ENCODE results near the gene ARHGEF26.
"Not testable (repeated sequence)": the region's sequence is repeated elsewhere in the genome, so short reads cannot be mapped to it uniquely, and the experiment has no call there.

ARHGEF26 gene, protein sequence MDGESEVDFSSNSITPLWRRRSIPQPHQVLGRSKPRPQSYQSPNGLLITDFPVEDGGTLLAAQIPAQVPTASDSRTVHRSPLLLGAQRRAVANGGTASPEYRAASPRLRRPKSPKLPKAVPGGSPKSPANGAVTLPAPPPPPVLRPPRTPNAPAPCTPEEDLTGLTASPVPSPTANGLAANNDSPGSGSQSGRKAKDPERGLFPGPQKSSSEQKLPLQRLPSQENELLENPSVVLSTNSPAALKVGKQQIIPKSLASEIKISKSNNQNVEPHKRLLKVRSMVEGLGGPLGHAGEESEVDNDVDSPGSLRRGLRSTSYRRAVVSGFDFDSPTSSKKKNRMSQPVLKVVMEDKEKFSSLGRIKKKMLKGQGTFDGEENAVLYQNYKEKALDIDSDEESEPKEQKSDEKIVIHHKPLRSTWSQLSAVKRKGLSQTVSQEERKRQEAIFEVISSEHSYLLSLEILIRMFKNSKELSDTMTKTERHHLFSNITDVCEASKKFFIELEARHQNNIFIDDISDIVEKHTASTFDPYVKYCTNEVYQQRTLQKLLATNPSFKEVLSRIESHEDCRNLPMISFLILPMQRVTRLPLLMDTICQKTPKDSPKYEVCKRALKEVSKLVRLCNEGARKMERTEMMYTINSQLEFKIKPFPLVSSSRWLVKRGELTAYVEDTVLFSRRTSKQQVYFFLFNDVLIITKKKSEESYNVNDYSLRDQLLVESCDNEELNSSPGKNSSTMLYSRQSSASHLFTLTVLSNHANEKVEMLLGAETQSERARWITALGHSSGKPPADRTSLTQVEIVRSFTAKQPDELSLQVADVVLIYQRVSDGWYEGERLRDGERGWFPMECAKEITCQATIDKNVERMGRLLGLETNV

DNA sequence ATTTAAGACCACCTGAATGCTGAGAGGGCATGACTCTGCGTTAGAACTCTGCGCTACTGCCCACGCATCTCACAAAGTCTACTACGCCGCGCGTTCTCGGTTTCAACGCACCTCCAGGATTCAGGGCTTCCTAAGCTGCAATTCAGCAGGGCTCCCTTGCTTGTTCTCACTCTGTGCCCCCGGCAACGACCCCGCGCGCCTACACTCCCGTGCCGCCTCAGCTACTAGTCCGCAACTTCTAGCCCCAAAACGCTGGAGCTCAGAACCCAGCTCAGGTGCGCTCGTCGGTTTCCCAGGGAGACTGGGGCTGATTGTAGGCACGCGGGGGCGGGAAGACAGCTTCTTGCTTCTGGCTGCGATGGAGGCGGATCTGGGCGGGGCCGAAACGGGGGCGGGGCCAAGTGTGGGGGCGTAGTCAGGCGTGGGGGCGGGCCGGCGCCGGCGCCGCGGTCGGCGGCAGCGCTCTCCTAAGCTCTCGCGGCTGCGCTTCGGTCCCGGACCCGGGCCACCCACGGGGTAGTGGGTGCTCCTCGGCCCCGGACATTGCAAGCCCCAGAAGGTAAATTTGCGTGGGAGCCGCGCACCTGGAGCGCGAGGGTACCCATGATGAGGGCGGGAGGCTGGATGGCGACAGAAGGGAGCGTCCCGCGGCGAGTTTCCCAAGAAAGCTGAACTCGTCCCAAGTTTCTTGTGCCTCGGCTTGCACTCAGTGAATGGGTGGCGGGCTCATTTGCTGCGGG lies at the start of gene ARHGEF26:
ARHGEF26 (plus strand) TSS at position 430 of the 740 bp plus-strand sequence. CDS start 603 bp downstream, outside the sequence.
- peak; percentile 66 for DNase-seq

DNA sequence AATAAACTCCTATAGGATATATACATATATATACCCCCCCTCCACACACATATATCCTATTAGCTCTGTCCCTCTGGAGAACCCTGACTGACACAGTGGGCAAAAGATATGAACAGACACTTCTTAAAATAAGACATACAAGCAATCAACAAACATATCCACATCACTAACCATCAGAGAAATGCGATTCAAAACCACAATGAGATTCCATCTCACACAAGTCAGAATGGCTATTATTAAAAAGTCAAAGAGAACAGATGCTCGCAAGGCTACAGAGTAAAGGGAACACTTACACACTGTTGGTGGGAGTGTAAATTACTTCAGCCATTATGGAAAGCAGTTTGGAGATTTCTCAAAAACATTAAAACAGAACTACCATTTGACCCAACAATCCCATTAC lies 46.2 kb upstream of the ARHGEF26 start:
- DNase-seq: no peak

DNA sequence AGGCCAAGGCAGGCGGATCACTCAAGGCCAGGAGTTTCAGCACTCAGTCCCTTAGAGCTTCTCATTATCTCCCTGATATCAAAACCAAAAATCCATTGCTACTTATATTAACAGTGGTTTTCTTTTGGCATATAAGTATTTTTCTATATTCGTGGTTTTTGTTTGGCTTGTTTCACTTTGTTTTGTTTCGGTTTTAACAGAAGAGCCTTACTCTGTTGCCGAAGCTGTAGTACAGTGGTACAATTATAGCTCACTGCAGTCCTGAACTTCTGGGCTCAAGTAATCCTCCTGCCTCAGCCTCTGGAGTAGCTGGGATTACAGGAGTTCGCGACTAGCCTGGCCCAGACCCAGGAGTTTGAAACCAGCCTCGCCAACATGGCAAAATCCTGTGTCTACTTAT lies 42.5 kb upstream of the ARHGEF26 start:
- DNase-seq: no peak

DNA sequence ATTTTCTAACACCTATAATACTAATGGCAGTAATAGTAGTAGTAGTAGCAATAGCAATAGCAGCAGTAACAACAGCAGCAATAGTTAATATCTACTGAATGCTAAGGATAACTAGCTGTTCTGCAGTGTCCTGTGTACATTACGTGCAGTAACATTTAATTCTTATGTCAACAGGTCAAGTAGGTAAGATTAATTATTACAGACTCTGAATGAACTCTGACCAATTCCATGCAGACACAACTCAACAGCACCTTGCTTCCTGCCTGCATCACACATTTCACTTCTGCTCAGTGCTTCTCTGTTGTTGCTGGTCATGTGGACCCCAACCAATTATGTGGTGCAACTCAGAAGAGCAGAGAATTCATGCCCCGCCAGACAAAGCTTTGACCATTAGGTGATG lies 39.9 kb upstream of the ARHGEF26 start:
- no peak for DNase-seq

DNA sequence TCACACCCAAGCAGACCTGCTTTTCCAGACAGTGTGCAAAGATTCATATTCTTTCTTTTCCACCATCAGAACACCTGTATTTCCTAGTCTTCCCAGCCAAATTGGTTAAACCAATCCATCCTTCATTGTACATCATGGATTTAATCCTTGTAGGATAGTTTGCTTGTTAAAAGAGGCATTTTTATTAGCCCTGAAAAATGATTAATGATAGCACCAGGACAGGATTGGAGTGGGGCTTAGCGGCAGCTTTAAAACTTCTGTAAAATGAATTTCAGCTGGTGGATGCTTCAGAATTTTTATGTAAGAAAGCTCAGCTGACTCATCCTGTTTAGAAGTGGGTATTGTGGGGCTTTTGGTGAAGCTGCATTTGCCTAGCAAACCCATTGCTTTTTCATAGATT lies 36.1 kb upstream of the ARHGEF26 start:
- DNase-seq: no peak

DNA sequence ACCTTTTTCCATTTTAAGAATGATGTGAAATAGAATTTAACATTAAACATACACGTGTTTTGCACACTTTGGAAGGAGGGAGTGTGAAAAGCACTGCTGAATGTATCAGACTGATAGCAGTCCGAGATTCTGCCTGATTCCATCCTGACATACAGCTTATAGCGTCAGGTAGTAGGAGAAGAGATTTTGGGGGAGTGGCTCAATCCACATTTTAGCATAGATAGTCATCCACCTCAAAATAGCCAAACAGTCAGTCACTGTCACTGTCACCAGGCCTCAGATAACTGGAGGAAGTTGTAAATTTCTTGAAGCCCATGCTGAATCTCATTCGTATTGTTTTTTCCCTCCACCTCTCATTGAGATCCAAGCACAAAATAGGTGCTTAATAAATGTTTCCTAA lies 35.4 kb upstream of the ARHGEF26 start:
- no peak for DNase-seq

DNA sequence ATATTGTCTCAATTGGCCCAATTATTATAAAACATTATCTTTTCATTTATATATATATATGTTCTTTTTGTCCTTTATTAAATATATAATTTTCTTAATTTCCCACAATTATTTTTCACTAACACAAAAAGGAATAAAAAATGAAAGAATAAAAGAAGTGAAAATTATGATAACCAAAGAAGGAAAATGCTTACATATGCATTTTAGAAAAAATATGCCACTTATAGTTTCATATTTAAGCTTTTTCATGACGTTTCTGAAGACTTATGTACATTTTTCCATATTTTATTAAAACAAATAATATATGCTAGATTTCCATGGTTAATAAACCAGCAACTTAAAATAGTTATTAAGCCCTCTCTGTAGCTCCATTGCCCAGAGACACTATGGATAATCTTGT lies 34.9 kb upstream of the ARHGEF26 start:
- DNase-seq: no peak

DNA sequence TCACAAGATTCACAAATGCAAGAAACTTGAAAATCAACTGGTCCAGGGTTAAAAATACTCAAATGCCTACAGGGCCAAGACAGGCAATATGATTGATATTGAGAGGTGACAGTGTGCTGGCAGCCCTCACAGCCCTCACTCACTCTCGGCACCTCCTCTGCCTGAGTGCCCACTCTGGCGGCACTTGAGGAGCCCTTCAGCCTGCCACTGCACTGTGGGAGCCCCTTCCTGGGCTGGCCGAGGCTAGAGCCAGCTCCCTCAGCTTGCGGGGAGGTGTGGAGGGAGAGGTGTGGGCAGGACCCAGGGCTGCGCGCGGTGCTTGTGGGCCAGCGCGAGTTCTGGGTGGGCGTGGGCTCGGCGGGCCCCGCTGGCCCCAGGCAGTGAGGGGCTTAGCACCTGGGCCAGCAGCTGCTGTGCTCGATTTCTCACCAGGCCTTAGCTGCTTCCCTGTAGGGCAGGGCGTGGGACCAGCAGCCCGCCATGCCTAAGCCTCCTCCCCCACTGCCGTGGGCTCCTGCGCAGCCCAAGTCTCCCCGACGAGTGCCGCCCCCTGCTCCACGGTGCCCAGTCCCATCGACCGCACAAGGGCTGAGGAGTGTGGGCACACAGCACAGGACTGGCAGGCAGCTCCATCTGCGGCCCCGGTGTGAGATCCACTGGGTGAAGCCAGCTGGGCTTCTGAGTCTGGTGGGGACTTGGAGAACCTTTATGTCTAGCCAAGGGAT lies 33.3 kb upstream of the ARHGEF26 start:
- DNase-seq: not testable (repeated sequence)

DNA sequence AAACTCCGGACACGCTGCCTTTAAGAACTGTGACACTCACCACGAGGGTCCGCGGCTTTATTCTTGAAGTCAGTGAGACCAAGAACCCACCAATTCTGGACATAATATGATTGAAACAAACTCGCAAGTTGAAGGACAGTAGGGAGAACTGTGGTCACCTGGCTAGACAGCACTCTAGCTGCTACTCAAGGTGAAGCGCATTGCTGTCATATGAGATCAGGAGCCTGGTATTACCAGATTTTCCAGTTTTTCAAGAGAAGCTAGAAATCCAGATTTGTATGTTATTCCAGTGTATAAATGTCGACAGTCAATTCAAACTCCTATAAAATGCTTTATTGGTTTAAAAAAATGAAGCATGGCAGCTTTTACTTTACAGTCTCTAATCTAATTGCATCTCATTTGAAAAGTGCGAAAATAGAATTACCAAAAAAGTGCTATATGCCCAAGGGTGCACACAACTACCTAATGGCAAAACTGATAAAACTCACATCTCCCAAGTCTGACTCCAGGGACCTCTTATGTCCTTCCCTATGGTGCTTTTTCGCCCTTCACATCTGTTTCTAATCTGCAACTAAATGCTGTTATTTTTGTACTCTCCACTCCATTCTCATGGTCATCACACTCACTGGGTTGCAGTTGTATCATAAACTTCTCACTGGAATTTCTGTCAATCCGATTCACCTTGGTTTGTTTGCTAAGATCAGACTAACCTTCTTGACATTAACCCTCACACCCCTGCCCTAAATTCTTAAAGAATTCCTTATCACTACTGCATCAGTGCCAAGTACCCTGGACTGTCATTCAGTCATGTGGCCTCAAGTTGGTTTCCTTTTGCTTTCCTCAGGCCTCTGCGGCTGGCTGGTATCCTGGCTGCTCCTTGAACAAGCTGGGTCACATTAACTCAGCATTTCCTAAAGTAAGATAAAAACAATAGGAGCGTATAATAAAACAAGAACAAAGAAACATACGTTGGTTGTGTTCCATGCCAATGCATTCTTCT lies 31.5 kb upstream of the ARHGEF26 start:
- DNase-seq: no peak

DNA sequence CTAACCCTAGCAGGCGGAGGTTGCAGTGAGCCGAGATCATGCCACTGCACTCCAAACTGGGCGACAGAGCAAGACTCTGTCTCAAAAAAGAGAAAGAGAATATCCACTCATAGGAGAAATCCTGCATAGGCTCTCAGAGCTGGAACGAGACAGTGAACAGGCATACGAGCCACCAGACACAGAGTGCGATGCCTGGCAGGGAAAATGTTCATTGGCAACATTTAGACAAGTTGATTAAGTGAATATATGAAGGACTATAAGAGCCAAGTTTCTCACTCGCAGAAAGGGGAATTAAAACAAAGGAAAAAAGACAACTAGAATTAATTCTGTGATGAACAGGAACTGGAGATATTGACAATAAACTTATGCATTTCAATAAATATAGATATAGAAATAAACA lies 27.1 kb upstream of the ARHGEF26 start:
- no peak for DNase-seq

DNA sequence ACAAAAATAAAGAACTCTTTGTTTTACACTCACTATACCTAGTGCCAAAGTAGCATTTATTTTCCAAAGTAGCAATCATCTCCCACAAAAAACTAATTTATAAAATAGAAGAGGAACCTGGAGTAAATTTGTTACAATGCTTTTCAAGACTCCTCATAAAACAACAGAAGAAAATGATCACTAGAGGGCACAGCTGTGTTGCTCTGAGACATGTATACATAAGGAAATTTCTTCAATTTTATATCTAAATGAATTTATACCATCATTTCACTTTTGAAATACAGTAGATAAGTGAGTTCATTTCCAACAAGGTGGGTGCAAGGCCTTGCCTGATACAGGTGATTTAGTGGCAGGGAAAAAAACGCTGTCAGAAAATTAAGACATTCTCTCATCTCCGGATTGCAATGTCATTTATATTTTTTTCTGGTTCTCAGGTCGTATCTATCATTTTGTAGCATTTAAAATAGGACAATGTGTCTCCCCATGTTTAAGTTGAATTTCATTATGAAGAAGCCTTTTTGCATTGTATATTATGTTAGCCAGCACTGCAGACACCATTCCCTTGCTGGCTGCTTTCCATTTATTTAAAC lies 25.3 kb upstream of the ARHGEF26 start:
- no peak for DNase-seq

DNA sequence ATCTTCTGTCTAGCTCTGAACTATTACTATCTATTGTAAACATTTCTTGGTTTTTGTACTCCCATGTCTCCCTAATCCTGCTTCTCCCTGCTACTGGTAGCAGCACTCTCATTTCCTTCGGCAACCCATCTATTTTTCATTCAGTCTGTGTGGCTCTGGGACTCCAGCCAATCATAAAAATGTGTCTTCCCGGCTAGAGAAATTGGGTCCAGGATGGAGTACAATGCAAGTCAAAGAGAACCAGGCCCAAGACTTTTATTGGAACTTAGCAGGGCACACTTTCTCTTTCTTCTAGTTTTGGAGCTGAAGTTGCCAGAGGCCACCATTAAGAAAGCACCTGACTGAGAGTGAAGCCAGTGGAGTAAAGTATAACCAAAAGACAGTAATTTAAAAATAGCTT lies 22.8 kb upstream of the ARHGEF26 start:
- no peak for DNase-seq

DNA sequence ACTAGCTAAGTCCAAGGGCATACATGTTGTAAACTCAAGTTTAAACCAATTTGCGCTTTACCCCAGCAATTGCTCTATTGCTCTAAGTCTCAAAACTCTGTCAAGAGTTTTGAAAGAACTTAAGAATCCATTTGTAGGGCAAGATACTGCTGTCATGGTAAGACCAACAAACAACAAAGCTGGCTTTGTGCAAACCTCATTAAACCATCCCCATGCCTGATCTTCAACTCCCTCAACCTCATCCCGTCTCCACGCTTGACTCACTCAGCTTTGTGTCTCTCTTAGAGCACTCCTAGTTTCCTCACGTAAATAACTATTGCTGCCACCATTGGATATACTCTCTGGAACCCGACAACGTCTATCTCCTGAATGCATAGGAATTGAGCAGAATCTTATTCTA lies 20.6 kb upstream of the ARHGEF26 start:
- no peak for DNase-seq

DNA sequence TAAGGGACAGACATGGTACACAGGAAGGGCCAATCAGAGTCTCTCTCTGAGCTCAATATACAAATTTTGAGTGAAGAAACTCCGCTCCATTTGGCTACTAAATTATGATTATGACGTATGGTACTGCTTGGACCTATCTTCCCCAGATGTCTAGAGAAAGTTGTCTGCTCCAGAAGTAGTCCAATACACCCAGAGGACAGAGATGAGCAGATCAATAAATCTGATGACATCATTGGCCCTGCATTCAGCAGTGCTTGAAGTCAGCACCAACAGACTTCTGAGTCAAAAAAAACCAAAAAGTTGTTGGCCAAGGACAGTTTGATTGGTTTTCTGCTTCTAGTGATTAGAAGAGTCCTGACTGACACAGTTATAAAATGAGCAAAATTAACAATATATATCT lies 19.9 kb upstream of the ARHGEF26 start:
- no peak for DNase-seq

DNA sequence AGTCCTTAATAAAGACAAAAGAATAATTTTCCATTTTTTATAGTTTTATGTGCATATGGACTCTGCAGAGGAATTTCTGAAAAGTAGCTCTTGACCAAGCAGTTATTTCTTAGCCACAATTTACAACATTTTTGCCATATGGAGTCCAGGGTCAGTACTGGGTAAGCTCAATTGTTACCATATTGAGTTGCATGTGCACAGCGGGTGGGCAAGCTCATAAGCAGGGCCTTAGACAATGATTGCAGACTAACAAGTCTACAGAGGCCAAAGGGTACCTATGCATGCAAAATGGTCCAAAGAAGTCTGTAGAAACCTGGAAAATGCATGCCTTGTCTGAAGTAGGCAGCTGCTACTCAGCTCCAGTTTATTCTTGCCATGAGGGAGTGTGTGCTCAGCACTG lies 19.0 kb upstream of the ARHGEF26 start:
- DNase-seq: no peak

DNA sequence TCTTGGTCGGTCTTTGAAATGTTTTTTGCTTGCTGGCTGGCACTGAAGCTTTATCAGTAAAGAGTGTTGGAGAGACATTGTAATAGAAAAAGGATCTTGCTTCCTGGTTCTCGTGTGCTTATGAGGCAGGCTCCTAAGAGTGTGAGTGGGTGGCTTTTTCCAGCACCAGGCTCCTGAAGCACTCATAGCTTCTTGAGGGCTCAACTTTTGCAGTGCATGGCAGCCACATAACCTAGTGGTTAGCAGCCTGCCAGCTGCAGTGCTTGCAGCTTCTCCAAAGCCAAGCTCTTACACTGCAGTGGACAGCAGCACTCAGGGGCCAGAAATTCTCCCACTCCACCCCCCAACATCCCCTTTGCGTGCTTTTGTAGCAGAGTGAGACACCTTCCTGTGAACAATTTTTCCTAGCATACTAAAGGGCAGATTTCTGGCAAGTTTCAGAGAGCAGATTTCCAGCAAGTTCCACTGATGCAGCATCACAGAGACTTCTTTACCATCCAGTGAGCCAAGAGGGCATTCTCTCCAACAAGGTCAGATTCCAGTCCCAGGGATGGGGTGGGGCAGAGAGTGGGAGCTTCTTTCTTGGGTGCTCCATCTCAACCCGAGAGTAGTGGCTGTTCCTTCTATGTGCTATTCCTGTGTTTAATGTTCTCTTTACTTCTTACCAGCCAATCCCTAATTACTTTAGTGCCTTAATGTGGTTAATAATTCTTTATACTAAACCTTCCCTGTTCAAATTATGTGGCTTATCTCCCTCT lies 15.8 kb upstream of the ARHGEF26 start:
- DNase-seq: no peak

DNA sequence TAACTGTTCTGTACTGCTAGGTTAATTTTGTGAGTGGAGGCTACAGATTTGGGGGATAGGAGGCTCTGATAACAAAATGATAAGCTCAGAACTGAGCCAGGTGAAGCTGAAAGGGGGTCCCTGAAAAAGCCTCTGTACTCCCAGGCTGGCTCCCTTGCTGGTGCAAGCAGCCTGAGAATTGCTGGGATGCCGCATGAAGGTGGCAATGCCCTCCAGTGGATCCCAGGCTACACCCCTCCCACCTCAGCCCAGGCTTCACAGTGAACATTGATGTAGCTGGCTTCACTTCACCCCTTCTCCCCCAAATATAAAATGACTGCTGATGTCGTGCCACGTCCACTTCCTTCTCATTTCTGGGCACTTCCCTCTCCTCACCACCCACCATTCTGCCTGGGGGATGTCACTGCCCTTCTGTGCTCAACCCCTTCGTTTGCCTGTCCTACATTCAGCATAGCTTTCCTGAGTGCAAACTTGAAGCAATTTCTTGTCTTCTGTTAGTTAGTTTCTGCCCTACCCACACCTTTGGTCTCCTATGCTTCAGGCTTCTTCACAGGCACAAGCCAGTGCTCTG lies 9.7 kb upstream of the ARHGEF26 start:
- no peak for DNase-seq

DNA sequence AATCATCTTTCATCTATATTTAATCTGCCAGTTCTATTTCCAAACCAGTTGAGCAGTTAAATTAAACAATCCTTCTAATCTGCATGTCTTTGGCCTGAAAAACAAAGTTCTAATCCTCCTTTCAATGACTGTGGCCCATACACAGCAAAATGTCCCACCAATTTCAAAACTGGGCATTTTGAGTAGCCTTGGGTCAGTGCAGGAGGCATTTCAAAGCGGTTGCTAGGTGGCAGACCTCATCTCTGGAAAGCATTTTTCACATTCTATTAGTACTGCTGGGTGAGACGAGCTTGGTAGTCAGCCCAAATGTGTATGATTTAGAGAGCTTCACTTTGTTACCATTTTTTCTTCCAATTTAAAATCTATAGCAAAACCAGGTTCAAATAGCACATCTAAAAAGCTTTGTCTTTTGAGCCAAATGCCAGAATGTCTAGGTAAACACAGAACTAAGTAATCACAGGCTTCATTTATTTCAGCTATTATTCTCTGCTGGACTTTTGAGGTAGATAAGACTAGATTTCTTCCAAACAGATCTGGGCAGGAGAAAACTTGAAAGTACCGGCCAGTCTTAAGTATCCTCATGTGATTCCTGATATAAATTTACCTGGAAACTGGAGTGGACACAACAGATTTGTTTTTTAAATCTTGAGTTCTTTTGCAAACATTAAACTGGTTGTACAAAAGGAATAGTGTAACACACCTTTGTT lies 8.9 kb upstream of the ARHGEF26 start:
- DNase-seq: no peak

DNA sequence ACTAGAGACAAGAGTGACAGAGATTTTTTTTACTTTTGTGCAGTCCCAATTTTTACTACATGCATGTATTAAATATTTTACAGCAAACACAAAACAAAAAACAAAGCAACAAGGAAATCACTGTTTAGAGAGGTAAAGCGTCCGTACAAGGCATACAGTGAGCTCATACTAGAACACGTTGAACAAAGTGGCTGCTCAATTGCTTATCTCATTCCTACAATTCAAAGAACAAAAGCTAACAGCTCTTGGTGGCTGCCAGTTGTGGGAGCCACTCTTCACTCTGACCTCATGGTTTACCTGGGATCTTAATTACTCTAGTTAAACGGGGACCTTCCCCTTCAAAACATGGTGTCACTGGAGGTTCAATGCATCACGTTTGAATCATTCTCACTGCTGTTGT lies 7.6 kb upstream of the ARHGEF26 start:
- DNase-seq: no peak

Data from activated CD4-positive, alpha-beta T cell treated with anti-CD3 and anti-CD28 coated beads, Interleukin-2, amount 50 U/mL, for 1 hour (primary cell).